ENCODE measurements around the gene ALKBH2. TPM values are rescaled to one million over a fixed set of nuclear protein-coding genes. Genes with fewer than 3 reads are reported as not detected.
"Not testable (repeated sequence)": the region's sequence is repeated elsewhere in the genome, so short reads cannot be mapped to it uniquely, and the experiment has no call there.

The ALKBH2 gene
- polyA plus RNA-seq, 1 experiment, result 23.3 TPM

DNA sequence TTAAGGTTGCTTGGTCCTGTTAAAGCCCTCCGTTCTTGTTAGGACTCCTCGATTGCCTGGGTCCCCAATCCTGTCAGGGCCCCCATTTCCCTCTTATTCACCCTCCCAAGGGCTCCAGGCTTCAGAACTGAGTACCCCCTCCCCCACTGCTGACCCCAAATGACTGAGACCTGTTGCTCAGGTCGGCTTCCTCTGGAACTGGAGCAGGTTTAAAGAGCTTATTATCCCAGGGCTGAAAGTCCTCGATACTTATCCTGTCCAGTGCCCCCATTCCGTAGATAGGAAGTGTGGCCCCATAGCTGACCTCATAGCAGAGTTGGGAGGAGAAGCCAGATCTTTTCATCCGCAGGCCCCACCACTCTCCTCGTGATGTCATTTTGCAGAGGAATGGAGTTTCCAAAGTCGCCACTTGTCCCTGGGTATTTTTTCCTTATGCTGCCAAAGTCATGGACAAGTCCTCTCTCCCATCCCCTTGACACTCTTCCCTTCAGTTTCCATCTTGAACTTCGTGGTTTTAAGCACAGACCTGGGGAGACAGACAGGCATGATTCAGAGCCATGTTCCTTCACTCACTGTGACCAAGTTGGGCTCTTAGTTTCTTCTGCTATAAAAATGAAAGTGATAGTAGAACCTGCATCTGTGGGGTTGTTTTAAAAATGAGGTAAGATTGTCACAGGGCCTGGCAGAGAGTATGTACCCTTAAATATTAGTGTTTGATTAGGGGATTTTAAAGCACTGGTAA lies 39.7 kb downstream of the ALKBH2 start:
- ChIA-PET CTCF (interaction anchor here (1.3 to 2.2 kb wide), 3 partner anchors 15 to 41 kb away, joined by 4 to 8 read pairs (median 5); partner anchors contain the start of gene ALKBH2), POLR2A (no interaction called here)
- no peaks in the 10 kb centered on the region for H3K27me3 ChIP-seq (ENCODE audit: control insufficient read depth, insufficient read depth, low read length)
- peaks cover 2% of the 10 kb centered on the region; the same call in 1 of the 2 replicates for H3K36me3 ChIP-seq (ENCODE audit: control insufficient read depth, insufficient read depth, low read length)
- H3K4me3 ChIP-seq (ENCODE audit: low read depth, low read length), result peak overlapping the region; percentile 60
- DNase-seq (ENCODE audit: low read depth), result no peak
- TF ChIP-seq, protein P1, sequence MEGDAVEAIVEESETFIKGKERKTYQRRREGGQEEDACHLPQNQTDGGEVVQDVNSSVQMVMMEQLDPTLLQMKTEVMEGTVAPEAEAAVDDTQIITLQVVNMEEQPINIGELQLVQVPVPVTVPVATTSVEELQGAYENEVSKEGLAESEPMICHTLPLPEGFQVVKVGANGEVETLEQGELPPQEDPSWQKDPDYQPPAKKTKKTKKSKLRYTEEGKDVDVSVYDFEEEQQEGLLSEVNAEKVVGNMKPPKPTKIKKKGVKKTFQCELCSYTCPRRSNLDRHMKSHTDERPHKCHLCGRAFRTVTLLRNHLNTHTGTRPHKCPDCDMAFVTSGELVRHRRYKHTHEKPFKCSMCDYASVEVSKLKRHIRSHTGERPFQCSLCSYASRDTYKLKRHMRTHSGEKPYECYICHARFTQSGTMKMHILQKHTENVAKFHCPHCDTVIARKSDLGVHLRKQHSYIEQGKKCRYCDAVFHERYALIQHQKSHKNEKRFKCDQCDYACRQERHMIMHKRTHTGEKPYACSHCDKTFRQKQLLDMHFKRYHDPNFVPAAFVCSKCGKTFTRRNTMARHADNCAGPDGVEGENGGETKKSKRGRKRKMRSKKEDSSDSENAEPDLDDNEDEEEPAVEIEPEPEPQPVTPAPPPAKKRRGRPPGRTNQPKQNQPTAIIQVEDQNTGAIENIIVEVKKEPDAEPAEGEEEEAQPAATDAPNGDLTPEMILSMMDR (IDR thresholded peaks at IDR 0.05; ENCODE audit: insufficient read depth, low read depth, low read length), result no peak

DNA sequence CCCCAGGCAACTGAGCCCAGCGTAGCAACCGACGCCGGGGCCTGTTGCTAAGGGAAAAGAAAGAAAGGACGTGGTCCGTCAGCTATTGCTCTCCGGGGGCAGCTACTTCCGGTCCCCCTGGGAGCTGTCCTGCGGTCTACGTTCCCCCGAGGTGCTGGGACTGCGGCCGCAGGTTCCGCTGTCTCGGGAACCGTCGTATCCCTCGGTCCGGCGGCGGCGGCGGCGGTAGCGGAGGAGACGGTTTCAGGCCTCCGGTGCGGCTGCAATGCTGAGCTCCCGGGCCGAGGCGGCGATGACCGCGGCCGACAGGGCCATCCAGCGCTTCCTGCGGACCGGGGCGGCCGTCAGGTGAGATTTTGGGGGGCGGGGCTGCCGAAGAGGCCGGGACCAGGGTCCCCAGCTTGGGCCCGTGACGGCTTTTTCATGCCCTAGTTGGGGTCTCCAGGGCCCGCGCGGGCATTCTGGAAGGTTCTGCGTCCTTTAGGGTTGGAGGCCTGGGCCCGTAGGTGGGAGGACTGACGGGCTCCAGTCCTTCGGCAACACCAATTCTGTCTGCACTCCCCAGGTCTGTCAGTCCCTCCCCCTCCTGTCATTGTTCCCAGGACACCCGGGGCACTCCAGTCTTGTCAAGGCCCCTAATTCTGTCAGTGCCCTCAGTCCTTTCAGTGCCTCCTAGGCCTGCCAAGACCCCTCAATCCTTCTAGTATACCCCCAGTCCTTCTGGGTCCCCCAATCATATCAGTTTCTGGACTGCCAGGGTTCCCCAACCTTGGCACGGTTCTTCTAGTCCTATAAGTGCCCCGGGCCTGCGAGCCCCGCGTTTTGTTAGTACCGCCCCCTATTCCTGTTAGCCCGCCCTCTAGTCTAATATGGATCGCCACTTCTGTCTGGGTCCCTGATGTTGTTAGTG lies 40.6 kb downstream of the ALKBH2 start, which contains the start of gene USP30:
Gene USP30 (plus strand): TSS at position 163 of the 910 bp plus-strand sequence. CDS start 103 bp downstream, at position 266.
- Histone ChIP-seq H3K4me3 (ENCODE audit: low read depth, low read length) (peak within 1 kb of the TSS; percentile 60), H3K27me3 (ENCODE audit: control insufficient read depth, insufficient read depth, low read length) (no peaks in the 10 kb centered on the region), H3K36me3 (ENCODE audit: control insufficient read depth, insufficient read depth, low read length) (peaks cover 1% of the 10 kb centered on the region; the same call in 1 of the 2 replicates)
- POLR2A ChIA-PET, result no interaction called here
- TF ChIP-seq, protein P1 (IDR thresholded peaks at IDR 0.05; ENCODE audit: insufficient read depth, low read depth, low read length), result no peak
- no peak for DNase-seq (ENCODE audit: low read depth)
- CTCF ChIA-PET, result no interaction called here

DNA sequence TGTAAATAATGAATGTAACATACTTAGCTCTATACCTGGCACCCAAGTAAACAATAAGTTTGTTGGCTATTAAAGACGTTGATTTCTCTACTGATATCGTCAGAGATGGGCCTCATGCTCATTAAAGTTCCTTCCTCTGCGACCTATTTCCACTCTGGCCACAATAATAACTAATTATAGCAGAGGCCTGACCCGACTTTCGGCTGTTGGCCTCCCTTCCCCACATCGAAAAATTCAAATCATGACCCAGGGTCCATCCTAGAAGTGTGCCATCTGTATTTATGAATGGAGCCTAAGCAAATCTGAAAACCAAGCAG lies 41.2 kb downstream of the ALKBH2 start:
- no peaks in the 10 kb centered on the region for H3K27me3 ChIP-seq (ENCODE audit: control insufficient read depth, insufficient read depth, low read length)
- DNase-seq (ENCODE audit: low read depth), result no peak
- no peaks in the 10 kb centered on the region for H3K36me3 ChIP-seq (ENCODE audit: control insufficient read depth, insufficient read depth, low read length)
- ChIA-PET CTCF (no interaction called here), POLR2A (no interaction called here)
- peak overlapping the region; percentile 60 for H3K4me3 ChIP-seq (ENCODE audit: low read depth, low read length)
- TF ChIP-seq, protein P1 (IDR thresholded peaks at IDR 0.05; ENCODE audit: insufficient read depth, low read depth, low read length), result no peak

DNA sequence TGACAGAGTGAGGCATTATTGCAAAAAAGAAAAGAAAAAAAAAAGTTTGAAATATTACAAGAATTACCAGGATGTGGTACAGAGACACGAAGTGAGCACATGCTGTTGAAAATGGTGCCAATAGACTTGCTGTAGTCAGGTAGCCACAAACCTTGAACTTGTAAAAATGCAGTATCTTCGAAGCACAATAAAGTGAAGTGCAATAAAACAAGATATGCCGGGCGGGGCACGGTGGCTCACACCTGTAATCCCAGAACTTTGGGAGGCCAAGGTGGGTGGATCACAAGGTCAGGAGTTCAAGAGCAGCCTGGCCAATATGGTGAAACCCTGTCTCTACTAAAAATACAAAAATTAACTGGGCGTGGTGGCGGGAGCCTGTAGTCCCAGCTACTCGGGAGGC lies 43.5 kb downstream of the ALKBH2 start:
- H3K27me3 ChIP-seq (ENCODE audit: control insufficient read depth, insufficient read depth, low read length); DNase-seq (ENCODE audit: low read depth); H3K4me3 ChIP-seq (ENCODE audit: low read depth, low read length); H3K36me3 ChIP-seq (ENCODE audit: control insufficient read depth, insufficient read depth, low read length); POLR2A ChIA-PET: not testable (repeated sequence)
- CTCF ChIA-PET, result interaction anchor here (1.2 kb wide), 1 partner anchor 18 kb away, joined by 3 read pairs; no protein-coding TSS in a partner anchor

DNA sequence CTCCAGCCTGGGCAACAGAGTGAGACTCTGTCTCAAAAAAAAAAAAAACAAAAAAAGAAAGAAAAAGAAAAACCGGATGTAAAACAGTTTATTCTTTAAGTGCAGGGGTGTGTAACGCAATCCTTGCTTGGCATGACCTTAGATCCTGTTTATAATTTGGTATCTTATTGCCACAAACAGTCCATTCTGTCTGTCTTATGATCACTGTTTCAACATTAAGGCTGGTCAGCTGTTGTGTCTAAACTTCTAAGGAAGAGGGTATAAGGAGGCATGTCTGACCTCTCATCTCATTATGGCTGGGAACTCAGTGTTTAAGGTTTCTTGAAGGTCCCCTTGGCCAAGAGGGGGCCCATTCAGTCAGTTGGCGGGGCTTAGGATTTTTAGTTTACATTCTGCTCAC lies 44.6 kb downstream of the ALKBH2 start:
- DNase-seq (ENCODE audit: low read depth); H3K4me3 ChIP-seq (ENCODE audit: low read depth, low read length); H3K36me3 ChIP-seq (ENCODE audit: control insufficient read depth, insufficient read depth, low read length); H3K27me3 ChIP-seq (ENCODE audit: control insufficient read depth, insufficient read depth, low read length); POLR2A ChIA-PET; CTCF ChIA-PET: not testable (repeated sequence)

DNA sequence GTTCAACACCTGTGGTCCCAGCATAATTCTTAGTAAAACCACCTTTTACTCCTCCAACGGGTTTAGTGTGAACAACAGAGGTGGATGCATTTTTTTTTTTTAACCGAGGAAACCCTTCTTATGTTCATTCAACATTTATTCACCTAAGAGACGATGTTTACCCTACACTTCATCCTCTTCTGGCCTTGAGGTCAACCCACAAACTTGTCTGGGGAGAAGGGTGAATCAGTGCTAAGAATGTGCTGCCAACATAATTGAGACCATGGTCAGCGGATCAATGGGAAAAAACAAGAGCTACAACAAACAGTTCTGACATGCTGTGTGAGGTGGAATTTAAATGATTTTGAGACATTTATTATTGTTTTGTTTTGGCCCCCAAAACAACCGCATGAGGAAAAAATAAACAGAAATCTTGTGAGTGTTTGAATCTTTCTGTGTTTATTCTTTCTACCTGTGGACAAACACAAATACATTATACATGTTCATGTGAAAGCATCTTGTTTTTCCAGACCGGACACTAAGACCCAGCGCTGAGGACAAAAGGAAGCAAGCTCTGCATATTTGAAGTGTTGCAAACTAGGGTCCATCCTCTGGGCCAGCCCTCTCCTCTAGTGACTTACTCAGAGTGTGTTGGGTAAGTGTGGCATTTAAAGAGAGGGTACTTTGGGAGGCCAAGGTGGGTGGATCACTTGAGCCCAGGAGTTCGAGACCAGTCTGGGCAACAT lies 46.0 kb downstream of the ALKBH2 start:
- H3K27me3 ChIP-seq (ENCODE audit: control insufficient read depth, insufficient read depth, low read length), result no peaks in the 10 kb centered on the region
- no peak for DNase-seq (ENCODE audit: low read depth)
- no peak overlapping the region for H3K4me3 ChIP-seq (ENCODE audit: low read depth, low read length)
- TF ChIP-seq, protein P1 (IDR thresholded peaks at IDR 0.05; ENCODE audit: insufficient read depth, low read depth, low read length), result no peak
- H3K36me3 ChIP-seq (ENCODE audit: control insufficient read depth, insufficient read depth, low read length), result no peaks in the 10 kb centered on the region
- CTCF ChIA-PET, result no interaction called here
- POLR2A ChIA-PET, result no interaction called here
